Endothelial cell of umbilical vein (primary cell): Measurements from ENCODE around the gene SRSF11. TPM values are rescaled to one million over a fixed set of nuclear protein-coding genes. Genes with fewer than 3 reads are reported as not detected.

Source experiments
- BruUV-seq: library from RNA; stranded (reverse); fragments of 400-500 nt; replicated peaks from 2 replicates; lab custom pipeline; 2021; lab: Mats Ljungman, UMichigan
- CTCF ChIA-PET: fragments of 300-600, 350-600 bp; sonication (Branson Sonifier 250); formaldehyde crosslinking; loops from one replicate; lab custom pipeline; 2021; ENCODE audit warnings: antibody characterized with exemption, inconsistent platforms; lab: Charles Lee
- POLR2A ChIA-PET: fragments of 300-600, 350-600 bp; sonication (Branson Sonifier 250); formaldehyde crosslinking; loops from one replicate; lab custom pipeline; 2021; ENCODE audit warnings: antibody characterized with exemption, inconsistent platforms; lab: Charles Lee
- DNase-seq: peaks from one replicate; pipeline ENCODE4 v3.0.0-alpha.2; 2011; ENCODE audit warnings: low read depth, low spot score
- FAIRE-seq: peaks from 2 replicates; lab custom pipeline; 2011; peaks lifted over from hg19 to GRCh38; lab: Jason Lieb, UNC
- H2AFZ ChIP-seq: 2 replicates; pipeline ENCODE4 v1.6.0; 2012; ENCODE audit warnings: low read depth, low read length, control low read depth, inconsistent platforms
- H3K27ac ChIP-seq: 2 replicates; pipeline ENCODE4 v1.5.1; 2011; ENCODE audit warnings: low read depth, mild to moderate bottlenecking, control low read depth, low read length, moderate library complexity; ENCODE audit not compliant: insufficient read depth
- H3K27me3 ChIP-seq, 2 experiments: 2 replicates each; pipeline versions ENCODE4 v1.6.0 to v1.6.1; 2011; ENCODE audit warnings: low read length in 2 of 2, mixed read lengths in 1 of 2; ENCODE audit not compliant: control insufficient read depth in 2 of 2, insufficient read depth in 2 of 2
- H3K36me3 ChIP-seq, 2 experiments: 2 replicates in 1 of 2; 3 replicates in 1 of 2; pipeline ENCODE4 v1.5.1; 2011; ENCODE audit warnings: low read length in 2 of 2, mild to moderate bottlenecking in 1 of 2, moderate library complexity in 1 of 2; ENCODE audit not compliant: control insufficient read depth in 2 of 2, insufficient read depth in 2 of 2; ENCODE audit errors: extremely low read depth in 1 of 2
- H3K4me1 ChIP-seq: 3 replicates; pipeline ENCODE4 v1.5.1; 2011; ENCODE audit warnings: mild to moderate bottlenecking, low read length; ENCODE audit not compliant: control insufficient read depth, insufficient read depth; ENCODE audit errors: extremely low read depth
- H3K4me2 ChIP-seq: 2 replicates; pipeline ENCODE4 v1.6.1; 2011; ENCODE audit warnings: low read length, control low read depth, mixed read lengths; ENCODE audit not compliant: insufficient read depth
- H3K4me3 ChIP-seq, 3 experiments: fragments of 200-600 bp in 1 of 3; sonication (generic), shearing (Covaris generic) in 1 of 3; replicated peaks in 1 of 3; 2 replicates each; pipeline ENCODE4 v1.5.1; 2011 to 2016; ENCODE audit warnings: control low read depth in 3 of 3, low read length in 3 of 3, mild to moderate bottlenecking in 2 of 3, inconsistent platforms in 1 of 3, low read depth in 1 of 3, moderate library complexity in 1 of 3; ENCODE audit not compliant: insufficient read depth in 1 of 3
- H3K79me2 ChIP-seq: 2 replicates; pipeline ENCODE4 v1.6.0; 2012; ENCODE audit warnings: low read length, inconsistent platforms; ENCODE audit not compliant: control insufficient read depth, insufficient read depth
- H3K9ac ChIP-seq: replicated peaks from 2 replicates; pipeline ENCODE3; 2011; ENCODE audit warnings: low read length, control low read depth; ENCODE audit not compliant: insufficient read depth; ENCODE audit errors: extremely low read depth
- H3K9me1 ChIP-seq: replicated peaks from 3 replicates; pipeline ENCODE4 v1.6.0; 2011; ENCODE audit warnings: mild to moderate bottlenecking, low read length; ENCODE audit not compliant: control insufficient read depth, insufficient read depth; ENCODE audit errors: extremely low read depth
- H3K9me3 ChIP-seq: replicated peaks from 2 replicates; pipeline ENCODE4 v1.5.1; 2012; ENCODE audit warnings: low read length, inconsistent platforms; ENCODE audit not compliant: control insufficient read depth, insufficient read depth
- H4K20me1 ChIP-seq: replicated peaks from 2 replicates; pipeline ENCODE3; 2011; ENCODE audit warnings: mild to moderate bottlenecking, low read length; ENCODE audit not compliant: control insufficient read depth, insufficient read depth; ENCODE audit errors: extremely low read depth
- EZH2 ChIP-seq: IDR thresholded peaks from 2 replicates; pipeline ENCODE4 v1.6.1; 2012; ENCODE audit warnings: borderline replicate concordance, low read depth, mild to moderate bottlenecking, moderate library complexity, low read length, inconsistent platforms; ENCODE audit not compliant: severe bottlenecking
- FOS ChIP-seq: IDR thresholded peaks from 2 replicates; pipeline ENCODE4 v1.6.1; 2011; ENCODE audit warnings: mild to moderate bottlenecking, low read length, moderate library complexity, borderline replicate concordance; ENCODE audit not compliant: insufficient read depth
- GATA2 ChIP-seq: IDR thresholded peaks from 2 replicates; pipeline ENCODE4 v1.7.0; 2011; ENCODE audit warnings: low read depth, mild to moderate bottlenecking, moderate library complexity, mixed read lengths, low read length; ENCODE audit not compliant: insufficient read length, insufficient read depth
- JUN ChIP-seq: IDR thresholded peaks from 2 replicates; pipeline ENCODE4 v1.6.1; 2011; ENCODE audit warnings: borderline replicate concordance, low read depth; ENCODE audit not compliant: insufficient read length, insufficient read depth
- MYC ChIP-seq: IDR thresholded peaks from one replicate; pipeline ENCODE4 v1.6.1; 2011; ENCODE audit warnings: mild to moderate bottlenecking, low read depth, low read length
- POLR2A ChIP-seq: IDR thresholded peaks from 2 replicates; pipeline ENCODE4 v1.6.1; 2012; ENCODE audit warnings: low read depth, mild to moderate bottlenecking, control low read depth, low read length
- POLR2AphosphoS5 ChIP-seq: IDR thresholded peaks from 2 replicates; pipeline ENCODE4 v1.6.1; 2012; ENCODE audit warnings: low read depth, mild to moderate bottlenecking, control low read depth, low read length, moderate library complexity; ENCODE audit not compliant: insufficient read depth
- dilution Hi-C: fragments of 300-500 bp; cut with MboI; formaldehyde crosslinking; loops from one replicate; pipeline ENCODE4 v1.15.0; 2019; ENCODE audit warnings: low sequenced_read_pairs; ENCODE audit not compliant: extremely low pct_ligation_motif_present
- intact Hi-C: fragments of 100-400 bp; cut with micrococcal nuclease; formaldehyde crosslinking; loops from one replicate; pipeline ENCODE4 v1.10.0; 2022
- polyA plus RNA-seq, 4 experiments: library from polyadenylated mRNA; depleted of rRNA in 3 of 4; stranded (reverse) in 3 of 4; unstranded in 1 of 4; fragments of >200 nt; gene quantifications; 2 replicates each; pipeline versions ENCODE4 v1.2.1 to v1.2.3, GENCODE V29; 2011 to 2012; ENCODE audit warnings: missing spikeins in 1 of 4
- total RNA-seq: library from RNA; stranded (reverse); gene quantifications from 2 replicates; pipeline ENCODE4 v1.2.3, GENCODE V29; 2021
- TF ChIP-seq, protein P1 (sequence below), 2 donors: IDR thresholded peaks; 1 replicate in 1 of 2; 2 replicates in 1 of 2; pipeline ENCODE4 v1.5.1; 2011; ENCODE audit warnings: low read length in 2 of 2, mild to moderate bottlenecking in 2 of 2, moderate library complexity in 2 of 2, control low read depth in 1 of 2, inconsistent platforms in 1 of 2, low read depth in 1 of 2; ENCODE audit not compliant: insufficient read depth in 1 of 2; ENCODE audit errors: extremely low read depth in 1 of 2
- TF ChIP-seq, protein P2 (sequence below): IDR thresholded peaks from 2 replicates; pipeline ENCODE4 v1.6.1; 2011; ENCODE audit not compliant: insufficient read depth, insufficient read length

SRSF11 gene
- total and polyA plus RNA-seq, 2 donors (not counting 3 experiments of a cell fraction or from before 2014, with no cell fraction given) = 177 to 241 TPM

DNA sequence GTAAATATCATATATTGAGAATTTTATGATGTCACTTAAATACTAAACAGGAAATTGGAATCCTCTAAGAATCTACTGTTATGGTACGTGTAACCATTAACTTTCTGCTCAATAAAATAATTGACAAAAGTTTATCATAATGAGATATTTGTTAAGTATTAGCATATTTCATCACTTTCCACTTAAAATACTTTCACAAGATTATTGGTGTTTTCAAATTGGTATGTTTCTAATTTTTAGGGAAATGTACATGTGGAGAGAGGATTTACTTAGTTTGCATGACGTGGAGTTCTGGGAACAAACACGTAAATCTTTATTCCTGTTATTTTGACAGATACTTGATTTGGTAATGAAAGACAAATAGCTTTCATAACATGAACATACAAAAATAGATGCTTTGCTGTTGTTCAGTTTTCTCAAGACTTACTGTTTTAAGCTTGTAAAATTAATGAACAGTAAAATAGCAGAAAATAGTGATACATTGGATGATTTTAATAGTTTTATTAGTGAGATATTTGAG, 1.6 kb downstream of the SRSF11 start:
- CTCF ChIA-PET = interaction anchor here (0.7 kb wide), 1 partner anchor 28 kb away, joined by 3 read pairs; no protein-coding TSS in a partner anchor
- Histone ChIP-seq H3K9me1 (no peaks in the 10 kb centered on the region), H3K27me3 (no peaks in the 10 kb centered on the region), H2AFZ (no peak overlapping the region), H3K9me3 (no peaks in the 10 kb centered on the region), H3K79me2 (peaks cover 90% of the 10 kb centered on the region), H3K9ac (peak overlapping the region; percentile 95), H3K27ac (peak overlapping the region; percentile 84), H3K4me2 (peak overlapping the region; percentile 96), H3K4me3 (peak overlapping the region; percentile 36 to 94 (median 92)), H3K36me3 (peaks cover 3 to 12% of the 10 kb centered on the region in 2 experiments), H4K20me1 (peaks cover 9% of the 10 kb centered on the region), H3K4me1 (peaks cover 25% of the 10 kb centered on the region)
- FAIRE-seq (no peak), DNase-seq (peak; percentile 32)
- intact Hi-C loops = loop anchor here (5.0 kb wide), 2 partner anchors 175 to 190 kb away; no protein-coding TSS in a partner anchor
- TF ChIP-seq FOS = no peak
- TF ChIP-seq, protein P1, sequence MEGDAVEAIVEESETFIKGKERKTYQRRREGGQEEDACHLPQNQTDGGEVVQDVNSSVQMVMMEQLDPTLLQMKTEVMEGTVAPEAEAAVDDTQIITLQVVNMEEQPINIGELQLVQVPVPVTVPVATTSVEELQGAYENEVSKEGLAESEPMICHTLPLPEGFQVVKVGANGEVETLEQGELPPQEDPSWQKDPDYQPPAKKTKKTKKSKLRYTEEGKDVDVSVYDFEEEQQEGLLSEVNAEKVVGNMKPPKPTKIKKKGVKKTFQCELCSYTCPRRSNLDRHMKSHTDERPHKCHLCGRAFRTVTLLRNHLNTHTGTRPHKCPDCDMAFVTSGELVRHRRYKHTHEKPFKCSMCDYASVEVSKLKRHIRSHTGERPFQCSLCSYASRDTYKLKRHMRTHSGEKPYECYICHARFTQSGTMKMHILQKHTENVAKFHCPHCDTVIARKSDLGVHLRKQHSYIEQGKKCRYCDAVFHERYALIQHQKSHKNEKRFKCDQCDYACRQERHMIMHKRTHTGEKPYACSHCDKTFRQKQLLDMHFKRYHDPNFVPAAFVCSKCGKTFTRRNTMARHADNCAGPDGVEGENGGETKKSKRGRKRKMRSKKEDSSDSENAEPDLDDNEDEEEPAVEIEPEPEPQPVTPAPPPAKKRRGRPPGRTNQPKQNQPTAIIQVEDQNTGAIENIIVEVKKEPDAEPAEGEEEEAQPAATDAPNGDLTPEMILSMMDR (IDR thresholded peaks at IDR 0.05; ENCODE audit: extremely low read depth in 1 of 2, insufficient read depth in 1 of 2, low read depth in 1 of 2, low read length in 2 of 2) = no peak
- no peak for TF ChIP-seq JUN
- TF ChIP-seq EZH2 = no peak
- TF ChIP-seq, protein P2, sequence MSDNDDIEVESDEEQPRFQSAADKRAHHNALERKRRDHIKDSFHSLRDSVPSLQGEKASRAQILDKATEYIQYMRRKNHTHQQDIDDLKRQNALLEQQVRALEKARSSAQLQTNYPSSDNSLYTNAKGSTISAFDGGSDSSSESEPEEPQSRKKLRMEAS = no peak
- TF ChIP-seq MYC = no peak
- no peak for TF ChIP-seq POLR2AphosphoS5
- TF ChIP-seq POLR2A = no peak
- no peak for TF ChIP-seq GATA2
- BruUV-seq = no TSS peak
- POLR2A ChIA-PET = no interaction called here
- dilution Hi-C loops = no loop called here
